Spinal cord (tissue), 10 donors: ENCODE data around the gene IL36RN. TPM values are rescaled to one million over a fixed set of nuclear protein-coding genes. Genes with fewer than 3 reads are reported as not detected.

Source experiments
- DNase-seq, 6 donors: peaks; one replicate each; pipeline versions ENCODE4 v3.0.0 to v3.0.0-alpha.2; 2013 to 2015; ENCODE audit warnings: low spot score in 6 of 6, low read depth in 4 of 6
- H3K27ac ChIP-seq: one replicate; pipeline ENCODE4 v1.5.1; 2013; ENCODE audit warnings: low read depth, low read length, control low read depth
- H3K27me3 ChIP-seq: one replicate; pipeline ENCODE4 v1.6.1; 2013; ENCODE audit warnings: low read length; ENCODE audit not compliant: control insufficient read depth, insufficient read depth
- H3K36me3 ChIP-seq: one replicate; pipeline ENCODE4 v1.6.1; 2013; ENCODE audit warnings: low read length; ENCODE audit not compliant: control insufficient read depth, insufficient read depth
- H3K4me1 ChIP-seq: one replicate; pipeline ENCODE4 v1.6.1; 2013; ENCODE audit warnings: low read length; ENCODE audit not compliant: control insufficient read depth, insufficient read depth
- H3K4me3 ChIP-seq: one replicate; pipeline ENCODE4 v1.5.1; 2013; ENCODE audit warnings: low read depth, low read length, control low read depth
- H3K9me3 ChIP-seq: one replicate; pipeline ENCODE4 v1.6.1; 2013; ENCODE audit warnings: low read length; ENCODE audit not compliant: control insufficient read depth, insufficient read depth
- WGBS: methylation state at CpG from one replicate; pipeline ENCODE4 v1.1.5; 2013; ENCODE audit warnings: missing lambda C conversion rate; ENCODE audit not compliant: insufficient coverage; 5-methylcytosine and 5-hydroxymethylcytosine counted together
- polyA plus RNA-seq, 2 donors: library from polyadenylated mRNA; unstranded; fragments of 120-200 nt; gene quantifications; one replicate each; pipeline ENCODE4 v1.2.1, GENCODE V29; 2013; ENCODE audit not compliant: insufficient read length in 2 of 2
- total RNA-seq, 2 donors: library from RNA; depleted of rRNA in 1 of 2; stranded (reverse); fragments of 120-200 nt in 1 of 2; fragments of >200 nt in 1 of 2; gene quantifications; one replicate each; pipeline versions ENCODE4 v1.2.3 to v1.2.4, GENCODE V29; 2013 to 2014
- donor health status: healthy.

The IL36RN gene
- total and polyA plus RNA-seq, 4 donors: 0.11 TPM; not detected in 3

GRCh38 chr2:113068706-113069485 is 9.9 kb downstream of the IL36RN start:
- Histone ChIP-seq H3K27ac (no peak overlapping the region), H3K27me3 (no peaks in the 10 kb centered on the region), H3K9me3 (no peaks in the 10 kb centered on the region), H3K4me3 (no peak overlapping the region), H3K36me3 (no peaks in the 10 kb centered on the region), H3K4me1 (no peaks in the 10 kb centered on the region)
- WGBS: 27% methylated on average over 3 of the region's 5 CpGs
- no peak for DNase-seq

GRCh38 chr2:113069676-113070605 is 10.9 kb downstream of the IL36RN start:
- no peaks in the 10 kb centered on the region for H3K4me1 ChIP-seq
- no peaks in the 10 kb centered on the region for H3K27me3 ChIP-seq
- no peak overlapping the region for H3K27ac ChIP-seq
- no peaks in the 10 kb centered on the region for H3K9me3 ChIP-seq
- H3K4me3 ChIP-seq: no peak overlapping the region
- 86% methylated on average over 2 of the region's 4 CpGs for WGBS
- no peaks in the 10 kb centered on the region for H3K36me3 ChIP-seq
- DNase-seq: no peak

DNA sequence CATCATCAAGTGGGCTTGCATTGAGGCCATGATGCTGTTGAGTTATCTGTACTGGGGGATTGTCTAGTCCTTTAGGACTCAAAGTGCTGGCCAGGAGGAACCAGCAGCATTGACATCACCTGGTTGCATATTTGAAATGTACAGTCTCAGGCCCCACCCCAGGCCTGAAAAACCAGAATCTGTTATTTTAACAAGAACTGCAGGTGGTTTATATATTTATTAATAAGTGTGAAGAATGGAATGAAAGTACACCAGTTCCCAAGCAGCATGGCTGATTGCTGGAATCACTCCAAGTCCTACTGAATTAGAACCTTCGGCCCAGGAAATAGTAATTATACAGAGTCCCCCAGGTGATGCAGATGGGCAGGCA is 11.6 kb downstream of the IL36RN start:
- Histone ChIP-seq H3K4me3 (no peak overlapping the region), H3K4me1 (no peaks in the 10 kb centered on the region), H3K27ac (no peak overlapping the region), H3K36me3 (no peaks in the 10 kb centered on the region), H3K27me3 (no peaks in the 10 kb centered on the region), H3K9me3 (no peaks in the 10 kb centered on the region)
- DNase-seq: no peak
- no CpG with 5 or more reads among the region's 1 CpG for WGBS

DNA sequence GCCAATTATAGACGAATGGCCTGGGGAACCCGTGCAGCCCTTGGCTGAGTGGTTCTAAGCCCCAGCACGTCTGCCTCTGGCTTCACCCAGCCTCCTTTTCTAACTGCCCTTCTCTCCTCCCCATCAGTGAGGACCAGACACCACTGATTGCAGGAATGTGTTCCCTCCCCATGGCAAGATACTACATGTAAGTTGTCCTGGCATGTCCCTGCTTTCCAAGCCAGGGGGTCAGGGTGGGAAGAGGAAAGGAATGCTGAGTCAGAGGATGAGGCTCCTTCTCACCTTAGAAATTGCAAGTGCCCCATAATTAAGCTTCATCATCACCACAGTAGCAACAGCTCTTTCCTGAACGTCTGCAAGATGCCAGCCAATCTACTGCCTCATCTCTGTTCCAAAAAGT is 13.6 kb downstream of the IL36RN start:
- WGBS: 34% methylated on average over 3 of the region's 4 CpGs
- DNase-seq: no peak
- H3K27me3 ChIP-seq: no peaks in the 10 kb centered on the region

DNA sequence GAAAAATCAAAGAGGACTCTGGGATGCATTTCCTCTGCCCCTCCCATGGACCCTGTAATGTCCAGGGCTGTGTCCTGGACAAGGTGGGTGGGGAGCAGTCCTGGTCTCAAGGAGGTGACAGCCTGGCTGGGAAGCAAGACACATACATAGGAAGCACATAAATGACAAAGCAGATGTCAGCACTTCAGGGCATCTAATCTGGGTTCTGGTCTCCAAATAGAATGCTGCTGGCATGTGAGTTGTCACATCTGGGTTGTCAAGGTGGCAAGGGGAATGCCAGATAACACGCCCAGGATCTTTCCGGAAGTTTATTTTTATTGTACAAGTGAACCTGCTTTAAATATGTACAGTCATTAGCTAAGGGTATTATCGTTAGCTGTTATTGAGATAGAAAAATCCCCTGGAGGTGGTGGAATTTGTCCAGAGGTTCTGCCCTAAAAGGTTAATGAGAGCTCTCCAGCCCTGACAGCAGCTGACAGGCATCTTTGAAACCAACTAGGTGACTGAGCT is 14.4 kb downstream of the IL36RN start:
- no peaks in the 10 kb centered on the region for H3K27me3 ChIP-seq
- H3K27ac ChIP-seq: no peak overlapping the region
- H3K9me3 ChIP-seq: no peaks in the 10 kb centered on the region
- DNase-seq: no peak
- no peaks in the 10 kb centered on the region for H3K4me1 ChIP-seq
- H3K36me3 ChIP-seq: no peaks in the 10 kb centered on the region
- WGBS: no CpG with 5 or more reads among the region's 3 CpGs
- no peak overlapping the region for H3K4me3 ChIP-seq

More for the DNA sequence above, 13.6 kb downstream of the IL36RN start:
- Histone ChIP-seq H3K4me3 (no peak overlapping the region), H3K27ac (no peak overlapping the region), H3K9me3 (no peaks in the 10 kb centered on the region), H3K4me1 (no peaks in the 10 kb centered on the region), H3K36me3 (no peaks in the 10 kb centered on the region)

GRCh38 chr2:113075030-113075429 is 16.0 kb downstream of the IL36RN start:
- Histone ChIP-seq H3K27ac (no peak overlapping the region), H3K9me3 (no peaks in the 10 kb centered on the region), H3K27me3 (no peaks in the 10 kb centered on the region), H3K36me3 (no peaks in the 10 kb centered on the region), H3K4me3 (no peak overlapping the region), H3K4me1 (no peaks in the 10 kb centered on the region)
- no peak for DNase-seq
- WGBS: 81% methylated on average over 5 of the region's 5 CpGs

DNA sequence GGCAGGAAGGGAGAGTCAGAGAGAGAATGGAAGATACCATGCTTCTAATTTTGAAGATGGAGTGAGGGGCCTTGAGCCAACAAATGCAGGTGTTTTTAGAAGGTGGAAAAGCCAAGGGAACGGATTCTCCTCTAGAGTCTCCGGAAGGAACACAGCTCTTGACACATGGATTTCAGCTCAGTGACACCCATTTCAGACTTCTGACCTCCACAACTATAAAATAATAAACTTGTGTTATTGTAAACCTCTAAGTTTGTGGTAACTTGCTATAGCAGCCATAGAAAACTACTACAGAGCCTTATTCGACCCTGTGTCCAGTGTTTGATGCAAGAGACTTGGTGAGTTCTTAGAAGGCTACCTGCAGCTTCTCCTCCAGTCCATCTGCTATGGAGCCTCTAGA is 16.6 kb downstream of the IL36RN start:
- Histone ChIP-seq H3K4me1 (no peaks in the 10 kb centered on the region), H3K4me3 (no peak overlapping the region), H3K27ac (no peak overlapping the region), H3K36me3 (no peaks in the 10 kb centered on the region), H3K9me3 (no peaks in the 10 kb centered on the region), H3K27me3 (no peaks in the 10 kb centered on the region)
- no peak for DNase-seq
- WGBS: no CpG with 5 or more reads among the region's 3 CpGs

DNA sequence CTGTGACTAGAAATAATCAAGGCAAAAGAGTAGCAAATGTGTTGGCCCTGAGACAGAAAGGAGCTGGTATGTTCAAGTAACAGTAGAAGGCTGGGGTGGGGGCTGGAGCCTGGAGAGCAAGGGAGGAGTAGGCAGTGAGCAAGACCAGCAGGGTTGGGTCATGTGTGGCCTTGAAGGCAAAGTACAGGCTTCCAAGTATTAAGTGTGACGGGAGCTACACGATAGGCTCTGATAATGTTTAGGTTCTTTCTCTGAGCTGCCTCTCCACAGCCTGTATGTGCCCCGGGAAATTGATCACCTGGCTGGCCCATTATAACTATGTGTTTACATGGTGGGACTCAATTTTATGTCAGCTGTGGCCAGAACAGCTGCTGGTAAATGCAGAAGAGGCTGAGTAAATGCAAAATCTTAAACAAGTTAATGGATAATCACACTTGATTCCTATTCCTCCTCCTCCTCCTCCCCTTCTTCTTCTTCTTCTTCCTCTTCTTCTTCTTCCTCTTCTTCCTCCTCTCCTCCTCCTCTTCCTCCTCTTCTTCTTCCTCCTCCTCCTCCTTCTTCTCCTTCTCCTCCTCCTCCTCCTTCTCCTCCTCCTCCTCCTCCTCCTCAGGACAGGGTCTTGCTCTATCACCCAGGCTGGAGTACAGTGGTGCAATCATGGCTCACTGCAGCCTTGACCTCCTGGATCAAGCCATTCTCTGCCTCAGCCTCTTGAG is 18.1 kb downstream of the IL36RN start:
- no peak overlapping the region for H3K4me3 ChIP-seq
- no peaks in the 10 kb centered on the region for H3K27me3 ChIP-seq
- no peaks in the 10 kb centered on the region for H3K9me3 ChIP-seq
- no peaks in the 10 kb centered on the region for H3K36me3 ChIP-seq
- 62% methylated on average over 3 of the region's 3 CpGs for WGBS
- DNase-seq: no peak
- no peaks in the 10 kb centered on the region for H3K4me1 ChIP-seq
- no peak overlapping the region for H3K27ac ChIP-seq

DNA sequence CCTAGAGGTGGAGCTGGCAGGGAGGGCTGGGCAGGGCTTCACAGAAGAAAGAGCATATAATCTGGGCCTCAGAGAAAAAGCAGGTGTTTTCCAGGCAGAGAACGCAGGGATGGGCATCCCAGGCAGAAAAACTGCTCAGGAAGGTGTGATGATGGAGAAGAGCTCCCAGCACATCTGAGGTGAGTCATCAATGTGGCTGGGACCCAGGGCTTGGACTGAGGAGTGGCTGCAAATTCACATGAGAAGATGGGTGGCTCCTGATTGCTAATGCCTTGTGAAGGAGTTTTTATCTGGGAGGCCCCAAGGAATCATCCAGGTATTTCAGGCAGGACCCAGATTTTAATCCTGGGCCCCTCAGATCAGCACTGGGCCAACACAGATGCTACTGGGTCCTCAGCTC is 18.9 kb downstream of the IL36RN start:
- 88% methylated on average over 1 of the region's 1 CpG for WGBS
- Histone ChIP-seq H3K36me3 (no peaks in the 10 kb centered on the region), H3K4me3 (no peak overlapping the region), H3K27me3 (no peaks in the 10 kb centered on the region), H3K4me1 (no peaks in the 10 kb centered on the region), H3K9me3 (no peaks in the 10 kb centered on the region), H3K27ac (no peak overlapping the region)
- no peak for DNase-seq
